Measurements from ENCODE around the gene SUMF1.
A peak's percentile ranks its signal among the peaks of the same experiment; 100 is the strongest.

Gene SUMF1

DNA sequence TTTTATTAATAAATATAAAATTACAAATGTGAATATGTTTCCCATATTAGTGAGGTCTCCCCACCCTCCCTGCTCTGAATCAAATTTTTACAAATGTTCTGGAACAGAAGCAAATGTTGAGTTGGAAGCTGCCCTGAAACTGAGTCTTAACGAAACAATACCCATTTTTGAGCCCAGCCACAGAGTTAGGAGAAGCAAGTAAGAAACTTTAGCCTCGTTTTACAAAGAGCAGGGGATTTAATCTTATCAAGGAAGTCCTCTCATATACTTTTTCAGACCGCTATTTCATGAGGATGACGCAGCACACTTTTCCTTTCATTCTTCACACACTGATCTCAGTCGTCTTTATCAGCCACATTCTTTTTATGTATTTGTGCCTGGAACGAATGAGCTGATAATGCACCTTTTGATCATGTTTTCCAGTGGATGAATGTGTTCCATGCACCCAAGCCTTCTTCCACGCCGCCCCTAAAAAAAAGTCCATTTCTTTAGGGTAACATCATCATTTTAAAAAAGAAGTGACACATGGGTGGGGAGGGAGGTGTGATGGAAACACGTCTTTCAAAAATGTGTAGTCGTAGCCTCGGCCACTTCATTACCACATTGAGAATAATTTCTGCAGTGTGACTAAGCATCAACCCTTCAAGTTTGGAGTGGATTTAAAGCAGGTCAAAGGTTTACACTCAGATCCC, 115.8 kb downstream of the SUMF1 start:
- Histone ChIP-seq H3K9ac (ENCODE audit: insufficient read length) (no peak overlapping the region), H3K36me3 (ENCODE audit: insufficient read depth, low read length) (no peaks in the 10 kb centered on the region), H3K27ac (no peak overlapping the region), H3K9me3 (ENCODE audit: low read depth, low read length) (no peaks in the 10 kb centered on the region), H3K4me3 (no peak overlapping the region)
- DNase-seq (ENCODE audit: low read depth, low spot score): no peak
- TF ChIP-seq POLR2AphosphoS5 (IDR thresholded peaks at IDR 0.05; ENCODE audit: borderline replicate concordance, low read depth, low read length) (no peak), FOXP2 (optimal IDR thresholded peaks at IDR 0.05; ENCODE audit: control extremely low read depth, extremely low read length, insufficient read depth) (no peak), EZH2 (IDR thresholded peaks at IDR 0.05) (no peak)

DNA sequence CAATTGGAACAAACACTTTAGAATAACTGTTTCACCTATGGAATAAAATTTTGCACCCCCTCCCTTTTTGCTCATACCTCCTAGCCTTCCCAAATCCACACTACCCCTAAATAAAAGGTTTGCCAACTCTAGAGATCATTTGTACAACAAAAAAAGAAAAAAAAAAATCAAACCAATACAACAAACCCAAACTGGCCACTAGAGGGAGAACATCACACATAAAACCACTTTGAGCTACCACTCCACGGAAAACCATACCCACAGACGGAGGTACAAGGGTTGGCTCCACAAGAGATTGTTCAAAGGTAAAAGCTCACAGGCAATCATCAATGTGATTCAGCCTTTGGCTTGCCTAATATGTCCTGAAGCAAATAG, 116.3 kb downstream of the SUMF1 start:
- no peak overlapping the region for H3K4me3 ChIP-seq
- peak; percentile 37 for DNase-seq (ENCODE audit: low read depth, low spot score)
- H3K36me3 ChIP-seq (ENCODE audit: insufficient read depth, low read length): no peaks in the 10 kb centered on the region
- H3K9me3 ChIP-seq (ENCODE audit: low read depth, low read length): no peaks in the 10 kb centered on the region
- no peak overlapping the region for H3K9ac ChIP-seq (ENCODE audit: insufficient read length)
- no peak overlapping the region for H3K27ac ChIP-seq
- TF ChIP-seq FOXP2 (optimal IDR thresholded peaks at IDR 0.05; ENCODE audit: control extremely low read depth, extremely low read length, insufficient read depth) (no peak), POLR2AphosphoS5 (IDR thresholded peaks at IDR 0.05; ENCODE audit: borderline replicate concordance, low read depth, low read length) (no peak), EZH2 (IDR thresholded peaks at IDR 0.05) (no peak)

DNA sequence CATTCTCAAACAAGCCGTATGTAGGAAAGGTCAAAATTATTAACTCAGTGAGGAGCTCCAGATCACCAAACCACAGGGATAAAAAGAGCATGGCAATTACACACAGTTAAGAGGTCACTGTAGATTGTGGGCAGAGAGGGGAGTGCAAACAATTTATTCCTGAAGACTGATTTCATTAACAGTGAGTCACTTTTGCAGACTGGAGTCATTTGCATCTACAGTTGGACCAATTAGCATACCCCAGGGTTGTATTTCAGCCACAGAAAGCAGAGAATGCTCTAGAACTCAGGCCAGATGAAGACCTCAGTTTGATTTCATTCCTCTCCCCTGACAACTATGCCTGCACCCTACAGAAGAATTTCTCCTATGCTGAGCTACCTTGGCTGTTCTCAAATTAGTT, 123.8 kb downstream of the SUMF1 start:
- no peak for TF ChIP-seq POLR2AphosphoS5 (IDR thresholded peaks at IDR 0.05; ENCODE audit: borderline replicate concordance, low read depth, low read length)
- no peak for DNase-seq (ENCODE audit: low read depth, low spot score)
- Histone ChIP-seq H3K4me3 (no peak overlapping the region), H3K36me3 (ENCODE audit: insufficient read depth, low read length) (no peaks in the 10 kb centered on the region), H3K9ac (ENCODE audit: insufficient read length) (no peak overlapping the region), H3K9me3 (ENCODE audit: low read depth, low read length) (no peaks in the 10 kb centered on the region), H3K27ac (no peak overlapping the region)

DNA sequence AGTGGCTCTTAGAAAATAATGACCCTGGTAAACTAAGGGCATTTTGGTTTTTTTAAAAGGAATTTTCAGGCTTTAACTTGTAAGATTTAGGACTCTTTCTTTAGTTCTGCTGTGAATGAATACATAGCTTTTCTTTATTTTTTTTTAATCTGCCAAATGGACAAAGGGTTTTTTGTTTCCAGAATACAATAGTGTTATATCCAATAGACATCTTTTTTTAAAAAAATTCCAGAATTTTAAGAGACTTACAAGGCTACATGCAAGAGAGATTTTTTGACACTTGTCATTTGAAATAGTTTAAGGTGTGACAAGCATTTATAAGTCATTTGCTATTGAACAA, 125.8 kb downstream of the SUMF1 start:
- DNase-seq (ENCODE audit: low read depth, low spot score): no peak
- Histone ChIP-seq H3K36me3 (ENCODE audit: insufficient read depth, low read length) (no peaks in the 10 kb centered on the region), H3K9ac (ENCODE audit: insufficient read length) (no peak overlapping the region), H3K4me3 (no peak overlapping the region), H3K9me3 (ENCODE audit: low read depth, low read length) (no peaks in the 10 kb centered on the region), H3K27ac (no peak overlapping the region)
- no peak for TF ChIP-seq FOXP2 (optimal IDR thresholded peaks at IDR 0.05; ENCODE audit: control extremely low read depth, extremely low read length, insufficient read depth)
- TF ChIP-seq EZH2 (IDR thresholded peaks at IDR 0.05): no peak
- TF ChIP-seq POLR2AphosphoS5 (IDR thresholded peaks at IDR 0.05; ENCODE audit: borderline replicate concordance, low read depth, low read length): no peak

DNA sequence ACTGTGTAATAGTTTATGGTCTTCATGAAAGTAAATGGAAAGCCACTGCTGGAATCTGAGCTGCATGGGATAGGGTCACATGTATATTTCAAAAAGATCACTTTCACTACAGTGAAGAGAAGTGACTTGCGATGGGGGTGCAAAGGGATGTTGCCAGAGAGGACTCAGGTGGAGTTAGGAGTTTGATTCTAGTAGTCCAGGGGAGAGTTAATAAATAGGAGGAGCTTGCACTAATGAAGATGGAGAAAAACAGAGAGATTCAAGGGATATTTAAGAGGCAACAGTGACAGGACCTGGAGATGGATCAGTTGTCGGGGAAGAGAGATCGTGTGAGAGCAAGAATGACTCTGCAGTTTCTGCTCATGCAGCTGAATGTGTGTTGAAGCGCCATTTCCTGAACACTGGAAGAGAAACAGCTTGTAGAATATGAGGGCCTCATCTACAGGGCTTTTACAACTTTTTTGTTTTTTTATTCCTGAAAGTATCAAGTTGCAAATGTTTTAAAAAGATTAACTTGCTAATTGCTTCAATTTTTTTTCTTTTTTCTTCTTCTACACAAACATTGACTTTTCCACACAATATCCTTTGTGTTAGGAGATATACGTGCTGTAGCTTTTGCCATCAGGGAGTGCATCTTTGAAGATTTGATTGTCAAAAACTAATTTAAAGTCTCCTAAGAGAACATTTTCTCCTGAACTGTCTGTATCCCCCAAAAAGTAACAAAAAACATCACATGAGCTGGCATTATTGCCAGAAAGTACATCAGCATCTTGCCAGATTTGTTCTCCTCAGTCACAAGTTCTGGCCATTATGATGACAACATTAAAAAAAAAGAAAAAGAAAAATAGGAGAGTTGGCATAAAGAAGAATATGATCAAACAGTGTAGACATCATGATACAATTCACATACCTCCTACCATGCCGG, 126.4 kb downstream of the SUMF1 start:
- DNase-seq (ENCODE audit: low read depth, low spot score): no peak
- Histone ChIP-seq H3K36me3 (ENCODE audit: insufficient read depth, low read length) (no peaks in the 10 kb centered on the region), H3K9ac (ENCODE audit: insufficient read length) (no peak overlapping the region), H3K27ac (no peak overlapping the region), H3K9me3 (ENCODE audit: low read depth, low read length) (no peaks in the 10 kb centered on the region), H3K4me3 (no peak overlapping the region)
- no peak for TF ChIP-seq EZH2 (IDR thresholded peaks at IDR 0.05)
- TF ChIP-seq FOXP2 (optimal IDR thresholded peaks at IDR 0.05; ENCODE audit: control extremely low read depth, extremely low read length, insufficient read depth): no peak
- no peak for TF ChIP-seq POLR2AphosphoS5 (IDR thresholded peaks at IDR 0.05; ENCODE audit: borderline replicate concordance, low read depth, low read length)

DNA sequence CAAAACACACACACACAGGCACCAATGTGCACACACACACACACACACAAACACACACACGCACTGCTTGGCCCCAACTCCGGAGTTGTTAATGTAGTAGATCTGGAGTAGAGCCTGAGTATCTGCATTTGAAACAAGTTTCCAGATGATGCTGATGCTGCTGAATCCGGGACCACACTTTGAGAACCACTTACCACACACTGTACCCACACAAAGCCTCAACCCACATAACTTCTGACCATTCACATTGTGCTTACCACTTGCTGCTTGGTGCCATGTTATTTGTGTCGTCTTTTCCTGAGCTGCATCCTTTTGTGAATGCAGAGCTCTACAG, 127.0 kb downstream of the SUMF1 start:
- H3K4me3 ChIP-seq: no peak overlapping the region
- no peaks in the 10 kb centered on the region for H3K9me3 ChIP-seq (ENCODE audit: low read depth, low read length)
- no peak overlapping the region for H3K9ac ChIP-seq (ENCODE audit: insufficient read length)
- TF ChIP-seq FOXP2 (optimal IDR thresholded peaks at IDR 0.05; ENCODE audit: control extremely low read depth, extremely low read length, insufficient read depth): no peak
- TF ChIP-seq EZH2 (IDR thresholded peaks at IDR 0.05): no peak
- no peak for TF ChIP-seq POLR2AphosphoS5 (IDR thresholded peaks at IDR 0.05; ENCODE audit: borderline replicate concordance, low read depth, low read length)
- DNase-seq (ENCODE audit: low read depth, low spot score): no peak
- H3K27ac ChIP-seq: no peak overlapping the region
- no peaks in the 10 kb centered on the region for H3K36me3 ChIP-seq (ENCODE audit: insufficient read depth, low read length)

DNA sequence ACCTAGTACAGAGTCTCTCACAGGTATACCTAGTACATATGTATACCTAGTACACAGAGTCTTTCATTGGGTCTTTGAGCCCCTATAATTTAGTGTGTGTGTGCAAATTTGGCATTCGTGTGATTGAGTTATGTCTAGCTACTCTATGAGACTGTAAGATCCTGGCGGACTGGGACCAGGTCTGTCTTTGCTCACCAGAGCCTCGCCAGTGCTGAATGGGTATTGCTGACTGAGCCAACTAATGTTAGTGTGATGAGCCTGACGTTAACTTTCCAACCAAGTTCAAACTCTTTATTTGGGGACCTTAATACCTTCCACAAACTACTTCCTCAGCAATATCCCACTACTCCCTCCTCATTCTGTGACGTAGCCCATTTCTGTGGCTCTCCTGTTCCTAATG, 128.3 kb downstream of the SUMF1 start:
- H3K4me3 ChIP-seq: no peak overlapping the region
- no peak overlapping the region for H3K27ac ChIP-seq
- TF ChIP-seq EZH2 (IDR thresholded peaks at IDR 0.05) (no peak), FOXP2 (optimal IDR thresholded peaks at IDR 0.05; ENCODE audit: control extremely low read depth, extremely low read length, insufficient read depth) (no peak), POLR2AphosphoS5 (IDR thresholded peaks at IDR 0.05; ENCODE audit: borderline replicate concordance, low read depth, low read length) (no peak)
- DNase-seq (ENCODE audit: low read depth, low spot score): no peak
- no peaks in the 10 kb centered on the region for H3K36me3 ChIP-seq (ENCODE audit: insufficient read depth, low read length)
- H3K9ac ChIP-seq (ENCODE audit: insufficient read length): no peak overlapping the region
- H3K9me3 ChIP-seq (ENCODE audit: low read depth, low read length): no peaks in the 10 kb centered on the region

DNA sequence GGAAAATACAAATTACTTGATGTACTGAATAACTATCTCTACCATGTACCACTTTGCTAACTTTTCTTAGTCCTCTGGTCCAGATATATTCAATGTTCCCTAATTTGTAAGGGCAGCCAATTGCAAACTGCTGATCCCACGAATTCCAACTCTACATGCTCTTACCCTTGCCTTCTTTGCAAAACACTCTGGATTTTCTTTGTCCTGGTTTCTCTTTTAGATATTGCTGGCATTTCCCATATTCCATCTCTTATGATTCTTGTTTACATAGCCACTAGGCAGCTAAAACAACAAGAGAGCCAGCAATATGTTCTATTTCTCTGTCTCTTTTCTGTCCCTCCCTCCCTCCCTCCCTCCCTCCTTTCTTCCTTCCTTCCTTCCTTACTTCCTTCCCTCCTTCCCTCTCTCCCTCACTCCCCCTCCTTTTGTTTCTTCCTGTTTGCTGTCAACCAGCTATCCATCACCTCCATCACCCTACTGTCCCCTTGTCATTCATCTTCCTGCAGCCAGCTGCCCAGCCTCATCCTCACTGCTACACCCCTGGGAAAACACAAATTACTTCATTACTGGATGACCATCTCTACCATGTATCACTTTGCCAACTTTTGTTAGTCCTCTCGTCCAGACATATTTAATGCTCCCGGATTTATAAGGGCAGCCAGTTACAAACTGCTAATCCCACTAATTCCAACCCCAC, 130.1 kb downstream of the SUMF1 start:
- DNase-seq (ENCODE audit: low read depth, low spot score): no peak
- H3K36me3 ChIP-seq (ENCODE audit: insufficient read depth, low read length): no peaks in the 10 kb centered on the region
- no peak overlapping the region for H3K27ac ChIP-seq
- no peaks in the 10 kb centered on the region for H3K9me3 ChIP-seq (ENCODE audit: low read depth, low read length)
- no peak overlapping the region for H3K9ac ChIP-seq (ENCODE audit: insufficient read length)
- H3K4me3 ChIP-seq: no peak overlapping the region
- no peak for TF ChIP-seq FOXP2 (optimal IDR thresholded peaks at IDR 0.05; ENCODE audit: control extremely low read depth, extremely low read length, insufficient read depth)
- TF ChIP-seq POLR2AphosphoS5 (IDR thresholded peaks at IDR 0.05; ENCODE audit: borderline replicate concordance, low read depth, low read length): no peak
- TF ChIP-seq EZH2 (IDR thresholded peaks at IDR 0.05): no peak
